Mucosa of gallbladder (tissue), 1 donor: ENCODE data around the gene CPLANE2. TPM values are rescaled to one million over a fixed set of nuclear protein-coding genes. Genes with fewer than 3 reads are reported as not detected.

Experiments
- DNase-seq: peaks from one replicate; pipeline ENCODE4 v3.0.0-alpha.2; 2020; ENCODE audit warnings: low spot score
- total RNA-seq: library from RNA; stranded (reverse); gene quantifications from one replicate; pipeline ENCODE4 v1.2.1, GENCODE V29; 2021
- donor health status: DM: no; HTN: no; CAD: no.

Gene CPLANE2
- total RNA-seq, 1 donor from 2014 or later: 20.6 TPM

GRCh38 chr1:16189003-16189402, 48.0 kb downstream of the CPLANE2 start:
- DNase-seq: no peak

- peak; percentile 80 for DNase-seq
Measured at GRCh38 chr1:16187748-16188401, 49.1 kb downstream of the CPLANE2 start.

GRCh38 chr1:16186655-16187235, 50.2 kb downstream of the CPLANE2 start:
- DNase-seq: no peak

- no peak for DNase-seq
Measured at GRCh38 chr1:16184557-16185303, 52.3 kb downstream of the CPLANE2 start.

- peak; percentile 43 for DNase-seq
Measured at GRCh38 chr1:16183765-16184556, 53.0 kb downstream of the CPLANE2 start.

GRCh38 chr1:16183179-16183578, 53.8 kb downstream of the CPLANE2 start:
- no peak for DNase-seq

GRCh38 chr1:16181887-16182719, 54.9 kb downstream of the CPLANE2 start:
- DNase-seq: peak; percentile 85

Other genes with a start within 250 kb of the CPLANE2 start
- not detected for gene SRARP, start 232.9 kb downstream of the CPLANE2 start, total RNA-seq
- 187 TPM for gene HSPB7, start 219.1 kb downstream of the CPLANE2 start, total RNA-seq
- gene CLCNKA, start 215.1 kb downstream of the CPLANE2 start, total RNA-seq: 0.32 TPM
- 0.63 TPM for gene CLCNKB, start 193.4 kb downstream of the CPLANE2 start, total RNA-seq
- 4.7 TPM for gene FAM131C, start 163.5 kb downstream of the CPLANE2 start, total RNA-seq
- gene EPHA2, start 81.1 kb downstream of the CPLANE2 start, total RNA-seq: 37.2 TPM
- gene ARHGEF19, start 24.5 kb downstream of the CPLANE2 start, total RNA-seq: 6.4 TPM
- gene FBXO42, start 115.3 kb upstream of the CPLANE2 start, total RNA-seq: 20.8 TPM
- gene SZRD1, start 130.1 kb upstream of the CPLANE2 start, total RNA-seq: 134 TPM
- not detected for gene SPATA21, start 200.2 kb upstream of the CPLANE2 start, total RNA-seq
- gene NECAP2, start 203.5 kb upstream of the CPLANE2 start, total RNA-seq: 46.4 TPM